Measurements from ENCODE around the gene LHFPL2.

LHFPL2 gene

GRCh38 chr5:78540335-78541085 is 108.1 kb downstream of the LHFPL2 start:
- DNase-seq, result no peak

GRCh38 chr5:78538240-78538850 is 110.2 kb downstream of the LHFPL2 start:
- DNase-seq, result no peak

GRCh38 chr5:78537821-78538220 is 110.8 kb downstream of the LHFPL2 start:
- no peak for DNase-seq

GRCh38 chr5:78537411-78537810 is 111.2 kb downstream of the LHFPL2 start:
- no peak for DNase-seq

GRCh38 chr5:78536661-78537196 is 111.8 kb downstream of the LHFPL2 start:
- DNase-seq, result no peak

GRCh38 chr5:78534905-78535200 is 113.7 kb downstream of the LHFPL2 start:
- no peak for DNase-seq

GRCh38 chr5:78534148-78534904 is 114.2 kb downstream of the LHFPL2 start:
- DNase-seq, result no peak

- DNase-seq, result no peak
These were observed 115.2 kb downstream of the LHFPL2 start for GRCh38 chr5:78533356-78533755.

GRCh38 chr5:78530342-78531096 is 118.1 kb downstream of the LHFPL2 start:
- DNase-seq, result no peak

- DNase-seq, result no peak
These were observed 120.6 kb downstream of the LHFPL2 start for GRCh38 chr5:78527925-78528324.

GRCh38 chr5:78527054-78527859 is 121.3 kb downstream of the LHFPL2 start:
- DNase-seq, result no peak

GRCh38 chr5:78526049-78526525 is 122.5 kb downstream of the LHFPL2 start:
- no peak for DNase-seq

GRCh38 chr5:78523314-78524193 is 125.0 kb downstream of the LHFPL2 start:
- no peak for DNase-seq

- no peak for DNase-seq
These were observed 125.9 kb downstream of the LHFPL2 start for GRCh38 chr5:78522476-78523260.

GRCh38 chr5:78521455-78521854 is 127.1 kb downstream of the LHFPL2 start:
- DNase-seq, result no peak

GRCh38 chr5:78519198-78519941 is 129.2 kb downstream of the LHFPL2 start:
- DNase-seq, result no peak

- no peak for DNase-seq
These were observed 130.0 kb downstream of the LHFPL2 start for GRCh38 chr5:78518365-78519197.

- no peak for DNase-seq
These were observed 132.9 kb downstream of the LHFPL2 start for GRCh38 chr5:78515670-78516069.
